ENCODE results near the gene JAK3.
"Not testable (repeated sequence)": the region's sequence is repeated elsewhere in the genome, so short reads cannot be mapped to it uniquely, and the experiment has no call there.

JAK3 gene

GRCh38 chr19:17802137-17802858 is 45.5 kb downstream of the JAK3 start:
- DNase-seq, result no peak

GRCh38 chr19:17798599-17798998 is 49.2 kb downstream of the JAK3 start:
- not testable (repeated sequence) for DNase-seq

GRCh38 chr19:17797424-17798201 is 50.2 kb downstream of the JAK3 start:
- no peak for DNase-seq

GRCh38 chr19:17796838-17797423 is 50.9 kb downstream of the JAK3 start:
- DNase-seq, result no peak

DNA sequence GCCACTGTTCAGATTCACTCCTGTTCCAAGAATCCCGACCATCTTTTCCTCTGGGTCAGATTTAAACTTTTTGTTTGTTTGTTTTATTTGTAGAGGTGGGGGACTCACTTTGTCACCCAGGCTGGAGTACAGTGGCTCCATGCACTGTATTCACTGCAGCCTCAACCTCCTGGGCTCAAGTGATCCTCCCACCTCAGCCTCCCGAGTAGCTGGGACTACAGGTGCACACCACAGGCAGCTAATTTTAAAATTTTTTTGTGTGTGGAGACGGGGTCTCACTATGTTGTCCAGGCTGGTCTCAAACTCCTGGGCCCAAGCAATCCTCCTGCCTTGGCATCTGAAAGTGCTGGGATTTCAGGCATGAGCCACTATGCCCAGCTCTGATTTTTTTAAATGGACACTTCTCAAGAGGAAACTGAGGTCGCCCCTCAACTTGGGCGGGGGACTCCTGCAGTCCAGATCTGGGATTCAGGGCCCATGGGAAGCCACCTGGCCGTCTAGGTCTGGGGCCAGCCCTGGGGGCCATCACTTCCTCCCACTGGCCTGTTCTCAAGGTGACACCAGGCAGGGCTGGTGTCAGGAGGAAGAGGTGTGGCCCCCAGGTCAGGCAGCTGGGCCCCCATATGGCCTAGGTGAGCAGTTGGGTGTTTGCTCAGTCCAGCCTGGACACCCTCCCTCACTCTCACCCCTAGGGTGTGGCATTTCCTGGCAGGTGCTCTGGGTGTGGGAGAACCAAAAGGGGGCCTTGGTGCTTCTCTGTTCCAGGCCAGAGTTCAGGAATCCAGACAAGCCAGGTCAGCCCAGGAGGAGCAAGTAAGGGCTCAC is 51.6 kb downstream of the JAK3 start:
- DNase-seq, result no peak

DNA sequence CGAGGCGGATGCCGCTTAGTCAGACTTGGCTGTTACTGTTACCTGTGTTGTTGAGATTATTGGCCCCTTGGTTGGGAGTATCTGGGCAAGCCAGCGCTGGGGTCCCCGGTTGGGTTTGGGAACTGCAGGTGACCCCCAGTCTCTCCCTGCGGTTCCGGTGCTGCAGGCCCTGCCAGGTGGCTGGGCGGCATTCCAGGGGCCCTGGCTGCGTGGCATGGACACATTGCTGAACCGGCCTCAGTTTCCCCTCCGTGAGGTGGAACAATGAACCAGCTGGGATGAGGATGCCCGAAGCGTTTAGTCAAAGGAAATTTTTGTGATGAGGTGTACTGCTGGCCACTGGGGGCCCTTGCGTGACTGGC is 52.3 kb downstream of the JAK3 start:
- DNase-seq, result no peak

DNA sequence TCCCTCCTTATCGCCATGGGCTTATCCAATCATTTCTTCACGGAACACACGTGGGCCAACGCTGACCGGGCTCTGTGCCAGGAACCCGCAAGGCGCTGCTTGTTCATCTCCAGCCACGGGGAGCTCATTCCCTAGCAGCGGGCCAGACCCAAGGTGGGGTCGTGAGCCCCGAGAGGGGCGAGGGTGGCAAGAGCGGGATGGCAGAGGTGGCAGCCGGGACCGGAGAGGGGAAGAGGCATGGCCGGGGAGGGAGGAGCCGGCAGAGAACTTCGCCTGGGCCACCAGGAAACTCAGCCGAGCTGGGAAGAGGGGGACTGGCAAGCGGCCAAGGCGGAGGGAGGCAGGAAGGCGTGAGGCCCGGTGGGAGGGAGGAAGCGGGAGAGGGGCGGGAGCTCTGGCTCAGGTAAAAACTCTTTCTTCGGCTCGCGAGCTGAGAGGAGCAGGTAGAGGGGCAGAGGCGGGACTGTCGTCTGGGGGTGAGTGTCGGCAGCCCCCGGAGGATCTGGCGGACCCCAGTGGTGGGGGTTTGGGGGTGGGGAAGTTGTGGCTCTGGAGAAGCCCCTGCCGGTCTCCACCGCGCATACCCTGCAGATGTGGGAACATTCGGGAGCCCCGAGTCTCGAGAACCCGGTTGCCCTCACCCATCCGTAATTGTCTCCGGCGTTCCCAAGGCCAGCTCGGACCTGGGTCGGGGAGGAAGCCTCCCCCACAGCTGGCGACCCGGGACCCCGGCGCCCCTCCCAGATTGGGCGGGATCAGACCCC is 52.9 kb downstream of the JAK3 start, which contains the start of gene B3GNT3:
TSS of gene B3GNT3 (plus strand) at position 408 of the 764 bp plus-strand sequence. CDS start 12,670 bp downstream, outside the sequence.
- DNase-seq, result no peak

DNA sequence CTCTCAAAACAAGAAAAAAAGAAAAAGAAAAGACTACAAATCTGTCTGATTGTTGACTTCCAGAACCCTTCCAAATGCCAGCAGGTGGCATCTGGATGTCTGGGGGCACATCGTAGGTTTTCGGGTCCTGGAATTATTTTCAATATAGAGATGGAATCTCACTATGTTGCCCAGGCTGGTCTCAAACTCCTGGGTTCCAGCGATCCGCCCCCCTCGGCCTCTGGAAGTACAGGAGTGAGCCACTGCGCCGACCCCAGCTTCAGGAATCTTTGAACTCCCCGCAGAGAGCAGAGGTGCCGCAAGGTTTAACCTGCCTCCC is 53.4 kb downstream of the JAK3 start:
- DNase-seq, result no peak

DNA sequence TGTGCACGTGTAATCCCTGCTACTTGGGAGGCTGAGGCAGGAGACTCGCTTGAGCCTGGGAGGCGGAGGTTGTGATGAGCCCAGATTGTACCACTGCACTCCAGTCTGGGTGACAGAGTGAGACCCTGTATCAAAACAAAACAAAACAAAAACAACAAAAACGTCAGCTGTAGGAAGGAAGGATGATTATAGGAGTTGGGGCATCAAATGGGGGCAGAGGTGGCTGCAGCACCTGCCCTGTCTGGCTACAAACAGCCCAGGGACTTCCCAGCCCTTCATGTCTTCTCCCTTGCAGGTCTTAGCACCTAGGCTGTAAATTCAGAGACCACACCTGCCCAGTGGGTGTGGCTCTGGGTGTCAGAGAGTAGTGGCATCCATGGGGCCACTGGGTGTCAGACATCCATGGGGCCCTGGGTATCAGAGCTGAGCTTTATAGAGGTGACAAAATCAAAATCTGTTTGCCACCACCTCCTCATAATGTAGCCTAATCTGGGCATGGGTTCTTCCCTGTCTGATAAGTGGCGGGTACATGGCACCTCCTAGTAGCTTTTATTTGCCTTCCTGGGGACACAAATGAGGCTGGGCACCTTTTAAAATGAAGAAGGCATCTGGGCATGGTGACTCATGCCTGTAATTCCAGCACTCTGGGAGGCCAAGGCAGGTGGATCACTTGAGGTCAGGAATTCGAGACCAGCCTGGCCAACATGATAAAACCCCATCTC is 57.6 kb downstream of the JAK3 start:
- no peak for DNase-seq

GRCh38 chr19:17788632-17789031 is 59.1 kb downstream of the JAK3 start:
- no peak for DNase-seq

DNA sequence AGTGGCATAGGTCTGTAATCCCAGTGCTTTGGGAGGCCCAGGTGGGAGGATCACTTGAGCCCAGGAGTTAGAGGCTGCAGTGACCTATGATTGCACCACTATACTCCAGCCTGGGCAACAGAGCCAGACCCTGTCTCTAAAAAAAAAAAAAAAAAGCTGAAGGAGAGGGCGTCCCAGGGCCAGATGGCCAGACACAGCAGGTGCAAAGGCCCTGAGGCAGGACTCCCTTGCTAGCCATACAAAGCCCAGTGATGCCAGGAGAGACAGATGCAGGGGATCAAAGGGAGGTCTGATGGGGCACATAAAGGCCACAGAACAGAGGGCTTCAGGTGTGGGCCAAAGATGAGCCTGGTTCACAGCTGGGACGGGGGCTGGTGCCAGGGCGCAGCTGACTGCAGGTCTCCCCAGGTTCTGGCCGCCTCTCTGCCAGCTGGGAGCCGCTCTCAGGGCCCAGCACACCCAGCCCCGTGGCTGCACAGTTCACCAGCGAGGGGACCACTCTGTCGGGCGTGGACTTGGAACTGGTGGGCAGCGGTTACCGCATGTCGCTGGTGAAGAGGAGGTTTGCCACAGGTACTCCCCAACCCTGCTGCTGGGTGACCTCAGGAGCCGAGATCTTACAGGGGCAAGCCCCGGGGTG is 60.4 kb downstream of the JAK3 start:
- DNase-seq, result no peak

DNA sequence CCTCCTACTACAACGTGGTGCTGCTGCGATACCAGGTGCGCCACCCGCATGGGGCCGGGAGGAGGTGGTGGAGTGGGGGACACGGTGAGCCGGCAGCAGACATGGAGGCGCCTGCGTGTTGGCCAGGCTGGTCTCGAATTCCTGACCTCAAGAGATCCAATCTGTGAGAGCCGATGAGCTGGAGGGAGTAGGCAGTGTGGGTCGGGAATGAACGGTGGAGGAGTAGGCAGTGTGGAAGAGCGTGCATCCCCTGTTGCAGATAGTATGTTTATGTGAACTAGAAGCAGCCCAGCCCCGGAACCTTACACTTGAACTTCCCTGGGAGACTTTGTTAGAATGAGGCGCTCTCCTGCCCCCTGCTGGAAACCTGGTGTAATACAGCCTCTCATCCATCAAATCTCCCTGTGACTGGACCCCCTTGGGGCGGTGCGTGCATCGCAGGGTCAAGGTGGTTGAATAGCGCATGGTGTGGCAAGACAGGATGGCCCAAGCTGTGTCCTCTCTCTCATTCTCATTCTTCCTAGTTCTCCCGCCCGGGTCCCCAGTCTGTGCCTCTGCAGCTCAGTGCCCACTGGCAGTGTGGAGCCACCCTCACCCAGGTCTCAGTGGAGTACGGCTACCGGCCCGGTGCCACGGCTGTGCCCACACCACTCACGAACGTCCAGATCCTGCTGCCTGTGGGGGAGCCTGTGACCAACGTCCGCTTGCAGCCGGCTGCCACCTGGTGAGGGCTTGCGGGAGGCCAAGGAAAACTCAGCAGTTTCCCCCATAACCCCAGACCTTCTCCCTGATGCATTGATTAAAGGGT is 63.4 kb downstream of the JAK3 start:
- peak; percentile 62 for DNase-seq

GRCh38 chr19:17783721-17784120 is 64.1 kb downstream of the JAK3 start:
- DNase-seq, result not testable (repeated sequence)

DNA sequence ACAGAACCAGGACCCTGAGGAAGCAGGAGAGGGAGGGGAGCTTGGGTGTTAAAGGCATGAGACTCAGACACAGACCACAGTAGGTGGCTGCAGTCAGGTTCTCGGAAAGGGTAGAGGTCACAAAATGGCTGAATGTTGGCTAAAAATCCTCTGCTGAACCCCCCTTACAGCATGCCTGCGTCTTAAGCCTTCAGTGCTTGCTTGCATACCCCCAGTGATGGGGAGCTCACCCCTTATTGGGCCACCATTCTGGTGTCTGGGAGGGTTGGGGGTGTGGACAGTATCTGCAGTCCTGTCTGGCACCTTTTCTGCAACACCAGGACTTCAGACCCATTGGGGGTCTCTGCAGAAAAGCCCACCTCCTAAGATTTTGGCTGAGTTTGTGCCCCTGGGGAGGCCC is 67.0 kb downstream of the JAK3 start:
- DNase-seq, result no peak

DNA sequence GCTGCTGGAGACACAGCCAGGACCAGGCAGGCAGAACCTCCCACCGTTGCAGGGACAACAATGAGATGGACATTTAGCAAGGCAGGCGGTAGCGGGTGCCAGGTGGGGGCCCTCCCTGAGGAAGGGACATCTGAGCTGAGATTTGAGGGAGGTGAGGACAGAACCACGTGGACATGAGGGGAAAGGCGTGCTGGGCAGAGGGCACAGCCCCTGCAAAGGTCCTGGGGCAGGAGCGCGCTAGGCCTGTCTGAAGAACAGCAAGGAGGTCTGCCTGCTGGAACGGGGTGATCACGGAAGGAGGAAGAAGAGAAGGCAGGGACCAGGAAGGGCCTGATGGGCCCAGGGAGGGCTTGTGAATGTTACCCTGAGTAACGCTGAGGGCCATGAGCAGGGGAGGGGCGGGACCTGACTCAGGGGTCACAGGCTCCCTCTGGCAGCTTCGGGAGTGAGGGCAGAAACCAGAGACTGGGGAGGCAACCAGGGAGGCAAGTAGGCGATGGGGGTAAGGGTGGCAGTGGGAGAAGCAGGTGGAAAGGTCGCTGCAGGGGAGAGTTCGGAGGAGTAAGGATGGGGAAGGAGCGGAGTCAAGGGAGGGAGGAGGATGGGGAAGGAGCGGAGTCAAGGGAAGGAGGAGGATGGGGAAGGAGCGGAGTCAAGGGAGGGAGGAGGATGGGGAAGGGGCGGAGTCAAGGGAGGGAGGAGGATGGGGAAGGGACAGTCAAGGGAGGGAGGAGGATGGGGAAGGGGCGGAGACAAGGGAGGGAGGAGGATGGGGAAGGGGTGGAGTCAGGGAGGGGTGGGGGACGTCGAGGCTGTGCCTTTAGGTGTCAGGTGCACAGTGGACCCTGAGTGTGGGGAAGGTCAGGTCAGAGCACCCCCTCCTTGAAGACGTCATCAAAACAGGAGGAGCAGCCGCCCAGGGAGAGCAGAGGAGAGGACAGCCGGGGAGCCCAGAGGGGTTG is 68.5 kb downstream of the JAK3 start:
- no peak for DNase-seq

DNA sequence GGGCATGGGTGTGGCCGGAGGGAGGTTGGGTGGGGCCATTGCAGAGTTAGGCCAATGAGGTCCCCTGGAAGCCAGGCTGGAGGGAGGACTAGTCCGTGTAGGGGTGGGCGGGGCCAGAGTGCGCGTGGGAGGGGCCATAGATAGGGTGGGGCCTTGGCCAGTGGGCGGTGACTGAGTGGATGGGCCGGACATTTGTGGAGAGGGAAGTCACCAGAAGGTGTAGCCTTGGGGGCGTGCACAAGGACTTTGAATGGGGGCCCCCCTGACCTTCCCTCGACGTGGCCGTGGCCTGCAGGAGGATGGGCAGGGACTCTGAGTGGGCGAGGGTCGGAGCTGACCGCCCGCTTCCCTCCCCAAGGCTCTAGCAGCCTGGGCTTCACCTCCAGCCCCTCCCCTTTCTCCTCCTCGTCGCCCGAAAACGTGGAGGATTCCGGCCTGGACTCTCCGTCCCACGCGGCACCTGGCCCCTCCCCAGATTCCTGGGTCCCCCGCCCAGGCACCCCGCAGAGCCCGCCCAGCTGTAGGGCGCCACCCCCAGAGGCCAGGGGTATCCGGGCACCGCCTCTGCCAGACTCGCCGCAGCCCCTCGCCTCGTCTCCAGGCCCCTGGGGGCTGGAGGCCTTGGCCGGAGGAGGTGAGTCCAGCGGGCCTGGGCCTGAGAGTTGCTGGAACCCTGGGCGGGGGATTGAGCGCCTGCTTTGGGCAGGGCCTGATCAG is 69.4 kb downstream of the JAK3 start:
- no peak for DNase-seq

GRCh38 chr19:17777840-17778239 is 69.9 kb downstream of the JAK3 start:
- not testable (repeated sequence) for DNase-seq

Data from effector CD4-positive, alpha-beta T cell (primary cell).